ENCODE data around the gene TAGLN2. TPM values are rescaled to one million over a fixed set of nuclear protein-coding genes. Genes with fewer than 3 reads are reported as not detected.

Gene TAGLN2
- polyA plus RNA-seq, 1 experiment: 400 TPM

- Histone ChIP-seq H3K27me3 (ENCODE audit: control insufficient read depth, insufficient read depth, low read length) (no peaks in the 10 kb centered on the region), H3K4me3 (ENCODE audit: low read depth, low read length) (no peak overlapping the region), H3K9me3 (ENCODE audit: control insufficient read depth, insufficient read depth, low read length) (peaks cover 4% of the 10 kb centered on the region; the same call in 1 of the 2 replicates), H3K27ac (ENCODE audit: low read depth, low read length) (no peak overlapping the region)
- CTCF ChIA-PET: interaction anchor here (1.0 to 13.3 kb wide), 4 partner anchors 7 to 79 kb away, joined by 3 to 380 read pairs (median 48); partner anchors contain the start of gene IGSF9
- TF ChIP-seq CTCF (IDR thresholded peaks at IDR 0.05; ENCODE audit: low read depth, low read length): no peak
- no peak for DNase-seq (ENCODE audit: low read depth, low spot score)
- POLR2A ChIA-PET: no interaction called here
Measured at GRCh38 chr1:159928491-159929050, 3.3 kb upstream of the TAGLN2 start.

- H3K27ac ChIP-seq (ENCODE audit: low read depth, low read length): no peak overlapping the region
- no peaks in the 10 kb centered on the region for H3K27me3 ChIP-seq (ENCODE audit: control insufficient read depth, insufficient read depth, low read length)
- no peak for TF ChIP-seq CTCF (IDR thresholded peaks at IDR 0.05; ENCODE audit: low read depth, low read length)
- POLR2A ChIA-PET: no interaction called here
- DNase-seq (ENCODE audit: low read depth, low spot score): no peak
- CTCF ChIA-PET: interaction anchor here (1.0 to 7.6 kb wide), 2 partner anchors 8 to 80 kb away, joined by 5 to 91 read pairs; no protein-coding TSS in a partner anchor
- H3K4me3 ChIP-seq (ENCODE audit: low read depth, low read length): no peak overlapping the region
- peaks cover 4% of the 10 kb centered on the region; the same call in 1 of the 2 replicates for H3K9me3 ChIP-seq (ENCODE audit: control insufficient read depth, insufficient read depth, low read length)
Measured at GRCh38 chr1:159927849-159928431, 2.6 kb upstream of the TAGLN2 start.

GRCh38 chr1:159927211-159927848, 2.0 kb upstream of the TAGLN2 start:
- no peak for TF ChIP-seq CTCF (IDR thresholded peaks at IDR 0.05; ENCODE audit: low read depth, low read length)
- Histone ChIP-seq H3K27ac (ENCODE audit: low read depth, low read length) (no peak overlapping the region), H3K27me3 (ENCODE audit: control insufficient read depth, insufficient read depth, low read length) (no peaks in the 10 kb centered on the region), H3K9me3 (ENCODE audit: control insufficient read depth, insufficient read depth, low read length) (peaks cover 4% of the 10 kb centered on the region; the same call in 1 of the 2 replicates), H3K4me3 (ENCODE audit: low read depth, low read length) (no peak overlapping the region)
- CTCF ChIA-PET: interaction anchor here (0.8 to 7.6 kb wide), 3 partner anchors 8 to 147 kb away, joined by 3 to 91 read pairs (median 5); partner anchors contain the start of gene DUSP23
- no peak for DNase-seq (ENCODE audit: low read depth, low spot score)
- POLR2A ChIA-PET: no interaction called here

- no peak for DNase-seq (ENCODE audit: low read depth, low spot score)
- Histone ChIP-seq H3K4me3 (ENCODE audit: low read depth, low read length) (peak overlapping the region; percentile 97), H3K27ac (ENCODE audit: low read depth, low read length) (peak overlapping the region; percentile 21), H3K27me3 (ENCODE audit: control insufficient read depth, insufficient read depth, low read length) (no peaks in the 10 kb centered on the region), H3K9me3 (ENCODE audit: control insufficient read depth, insufficient read depth, low read length) (peaks cover 4% of the 10 kb centered on the region; the same call in 1 of the 2 replicates)
- no peak for TF ChIP-seq CTCF (IDR thresholded peaks at IDR 0.05; ENCODE audit: low read depth, low read length)
- ChIA-PET POLR2A (interaction anchor here (0.7 to 1.6 kb wide), 6 partner anchors 10 to 76 kb away, joined by 3 to 8 read pairs (median 4); partner anchors contain the start of gene IGSF9), CTCF (interaction anchor here (0.6 to 7.6 kb wide), 6 partner anchors 10 to 128 kb away, joined by 3 to 91 read pairs (median 4); no protein-coding TSS in a partner anchor)
Measured at GRCh38 chr1:159925719-159926078, 392 bp upstream of the TAGLN2 start.

Data from AG04450 (cell line).